ENCODE results near the gene MAP3K20.
"Not testable (repeated sequence)": the region's sequence is repeated elsewhere in the genome, so short reads cannot be mapped to it uniquely, and the experiment has no call there.

MAP3K20 gene

DNA sequence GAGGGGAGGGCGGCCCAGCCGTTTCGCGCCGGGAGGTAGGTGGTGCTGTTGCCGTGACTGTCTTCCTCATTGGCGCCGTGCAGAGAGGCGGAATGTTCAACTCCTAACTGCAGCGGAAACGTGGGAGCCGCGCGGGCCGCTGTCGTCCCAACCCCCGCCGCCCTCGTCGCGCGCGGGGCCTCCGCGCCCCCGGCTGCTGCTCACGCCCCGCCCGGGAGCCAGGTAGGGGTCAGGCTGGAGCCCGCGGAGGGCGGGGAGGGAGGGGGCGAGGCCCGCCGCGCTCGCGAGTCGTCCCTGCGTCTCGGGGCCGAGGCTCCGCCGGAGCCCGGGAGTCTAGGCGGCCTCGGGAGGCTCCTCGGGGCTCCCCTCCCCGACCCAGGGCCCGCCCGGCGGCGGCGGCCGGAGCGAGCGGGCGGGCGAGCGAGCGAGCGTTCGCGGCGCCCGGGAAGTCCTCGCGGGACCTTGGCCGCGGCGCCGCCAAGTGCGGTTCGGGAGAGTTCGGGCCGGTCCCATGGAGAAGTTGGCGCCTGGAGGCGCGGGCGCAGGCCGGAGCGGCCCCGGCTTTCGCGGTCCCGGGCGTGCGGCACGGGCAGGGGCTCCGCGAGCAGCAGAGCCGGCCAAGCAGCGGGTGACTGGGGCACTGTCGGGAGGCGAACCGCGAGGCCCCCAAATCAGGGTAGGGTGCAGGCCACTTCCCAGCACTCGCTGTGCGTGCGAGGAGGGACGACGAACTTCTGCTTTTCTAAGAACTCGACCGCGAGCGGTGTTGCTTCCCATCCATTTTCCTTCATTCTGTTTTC is at the start of gene MAP3K20:
Gene MAP3K20 (plus strand): TSS at position 66 of the 800 bp plus-strand sequence. CDS start 15,186 bp downstream, outside the sequence.
- peak in 1 of 2 donors; percentile 3 for DNase-seq (ENCODE audit: low read depth in 2 of 2)

DNA sequence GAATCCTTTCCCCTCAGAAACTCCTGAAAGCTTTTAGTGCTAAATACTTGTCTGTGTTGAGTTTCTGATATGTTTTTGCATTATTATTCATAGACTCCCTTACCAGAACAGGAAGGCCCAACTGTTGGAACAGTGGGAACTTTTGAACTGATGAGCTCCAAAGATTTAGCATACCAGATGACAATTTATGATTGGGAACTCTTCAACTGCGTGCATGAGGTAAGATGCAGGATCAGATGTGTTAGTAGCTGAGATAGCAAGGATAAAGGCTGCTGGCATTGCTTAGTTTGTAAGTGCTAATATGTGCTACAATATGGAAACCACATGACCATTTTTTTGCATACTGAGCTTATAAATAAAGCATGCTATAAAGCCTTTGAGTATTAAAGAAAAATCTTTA is 49.2 kb upstream of the MAP3K20 start:
- no peak for DNase-seq (ENCODE audit: low read depth in 2 of 2)

DNA sequence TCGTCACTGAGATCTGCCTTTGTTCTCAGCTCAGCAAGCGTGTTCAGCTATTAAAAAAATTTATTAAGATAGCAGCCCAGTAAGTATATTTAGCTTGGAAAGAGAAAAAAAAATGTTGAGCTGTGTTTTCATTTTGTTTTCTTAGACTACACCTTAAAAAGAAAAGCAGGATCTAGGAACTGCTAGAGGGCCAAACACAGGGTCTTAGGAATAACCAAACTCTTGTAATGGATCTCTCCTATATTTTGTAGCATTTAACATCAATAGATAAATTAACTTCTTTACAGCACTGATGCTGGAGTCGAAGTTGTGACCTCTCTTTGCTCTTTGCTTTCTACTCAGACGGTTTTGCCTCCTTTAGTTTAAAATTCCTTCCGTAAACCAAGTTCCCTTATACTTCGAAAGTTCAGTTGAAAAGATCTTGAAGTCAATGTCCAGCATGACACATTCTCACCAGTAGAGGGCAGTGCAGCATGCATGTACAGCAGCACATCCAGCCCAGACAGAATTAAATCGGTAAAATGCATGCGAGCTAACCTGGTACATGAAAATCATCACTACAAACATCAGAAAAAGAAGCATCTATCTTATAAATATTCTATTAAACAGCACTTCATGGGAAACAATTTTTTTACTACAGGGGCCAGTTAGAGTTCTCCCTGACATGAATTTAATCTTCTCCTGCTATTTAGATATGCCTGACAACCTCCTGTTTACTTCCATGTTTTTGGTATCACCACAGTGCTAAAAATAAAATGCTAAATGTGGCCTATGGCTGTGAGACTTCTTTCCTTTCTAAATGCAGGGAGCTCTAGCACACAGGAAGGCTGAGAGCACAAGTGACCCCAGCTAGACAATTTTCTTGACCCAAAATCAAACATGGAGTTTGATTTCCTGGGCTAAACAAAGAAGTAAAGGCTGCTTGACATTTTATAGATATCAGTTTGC is 48.2 kb upstream of the MAP3K20 start:
- DNase-seq (ENCODE audit: low read depth in 2 of 2) = peak; percentile 32 to 51

DNA sequence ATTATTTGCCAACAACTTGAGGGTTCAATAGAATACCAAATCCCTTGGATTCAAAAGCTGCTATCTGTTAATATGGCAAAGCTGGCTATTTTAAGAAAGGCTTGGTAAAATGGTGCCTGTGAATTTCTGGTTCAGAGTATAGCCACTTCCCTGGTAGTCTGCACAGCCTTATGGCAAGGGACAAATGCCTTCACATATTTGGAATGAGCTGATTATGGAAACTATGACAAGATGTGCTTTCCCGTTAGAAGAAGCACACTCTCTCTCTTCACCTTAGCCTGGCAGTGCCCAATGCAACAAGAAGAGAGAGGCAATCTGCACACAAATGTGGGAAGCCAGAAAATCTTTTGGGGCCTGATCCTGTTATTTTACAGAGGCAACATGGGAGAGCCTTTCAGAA is 47.5 kb upstream of the MAP3K20 start:
- DNase-seq (ENCODE audit: low read depth in 2 of 2) = no peak

DNA sequence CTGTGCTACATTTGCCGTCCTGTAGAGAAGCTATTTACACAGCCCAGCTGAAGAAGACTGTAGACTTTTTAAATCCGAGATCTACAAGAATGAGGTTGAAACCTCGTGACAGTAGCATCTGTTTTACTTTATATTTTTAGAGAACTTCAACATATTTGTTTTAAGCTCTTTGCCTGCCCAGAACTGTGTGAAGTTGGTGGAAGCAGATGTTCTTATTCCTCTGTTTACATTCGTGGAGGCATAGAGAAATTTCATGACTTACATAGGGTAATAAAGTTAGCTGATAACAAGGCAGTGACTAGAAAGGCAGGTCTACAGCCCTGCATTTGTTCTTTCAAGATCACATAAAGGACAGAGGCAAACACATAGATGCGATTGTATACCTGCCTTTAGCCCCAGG is 47.0 kb upstream of the MAP3K20 start:
- DNase-seq (ENCODE audit: low read depth in 2 of 2) = no peak

DNA sequence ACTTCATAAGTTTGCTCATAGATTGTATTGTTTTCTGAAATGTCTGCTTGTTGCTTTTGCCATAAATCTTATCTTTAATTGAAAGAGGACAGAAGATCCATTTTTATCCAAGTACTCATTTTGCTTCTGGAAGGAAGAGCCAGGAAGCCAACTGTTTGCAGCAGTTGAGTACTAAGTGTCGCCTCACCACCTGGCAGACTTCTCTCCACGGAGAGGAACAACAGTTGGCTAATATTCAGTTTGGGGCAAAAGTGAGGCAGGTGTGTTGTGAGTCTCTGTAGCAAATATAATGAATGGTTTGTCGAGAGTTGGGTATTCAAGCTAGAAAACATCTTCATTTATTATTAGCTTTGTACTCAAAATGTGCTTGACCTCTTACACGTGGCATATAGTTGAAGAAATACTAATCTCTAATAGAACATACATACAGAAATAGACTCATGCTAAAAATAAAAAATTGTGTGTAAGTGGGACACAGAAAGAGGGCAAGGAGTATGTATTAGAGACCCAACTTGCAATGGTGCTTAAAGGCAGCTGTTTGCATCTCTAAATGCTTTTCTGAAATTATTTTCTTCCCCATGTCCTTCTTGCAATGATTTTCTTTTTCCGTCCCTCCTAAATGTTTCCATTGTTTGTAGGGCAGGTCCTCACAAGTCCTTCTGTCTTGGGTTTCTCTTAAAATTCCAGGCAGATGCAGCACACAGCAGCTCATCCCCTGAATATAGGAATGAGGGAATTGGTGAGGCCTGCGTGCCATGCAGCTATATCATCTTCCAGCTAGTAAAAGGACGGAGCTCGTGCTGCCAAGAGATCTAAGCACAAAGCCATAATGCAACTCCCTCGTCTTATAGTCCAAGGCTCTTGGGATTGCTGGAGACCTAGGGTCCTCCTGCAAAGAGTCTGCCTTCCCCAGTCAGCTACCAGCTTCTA is 44.8 kb upstream of the MAP3K20 start:
- no peak for DNase-seq (ENCODE audit: low read depth in 2 of 2)

DNA sequence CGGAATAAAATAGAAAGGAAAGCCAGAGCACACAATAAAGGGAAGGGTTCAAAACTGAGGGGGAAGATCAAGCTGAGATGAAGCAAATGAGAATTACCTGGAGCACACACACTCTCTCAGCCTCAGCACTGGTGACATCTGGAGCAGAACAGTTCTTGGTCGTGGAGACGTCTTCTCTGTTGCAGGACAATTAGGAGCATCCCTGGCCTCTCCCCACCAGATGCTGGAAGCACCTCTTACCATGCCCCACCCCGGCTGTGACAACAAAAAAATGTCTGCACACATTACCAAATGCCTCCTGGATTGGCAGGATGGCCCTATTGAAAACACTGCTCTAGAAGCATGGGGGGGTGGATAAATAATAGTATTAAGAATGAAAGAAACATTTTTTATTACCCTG is 43.6 kb upstream of the MAP3K20 start:
- no peak for DNase-seq (ENCODE audit: low read depth in 2 of 2)

DNA sequence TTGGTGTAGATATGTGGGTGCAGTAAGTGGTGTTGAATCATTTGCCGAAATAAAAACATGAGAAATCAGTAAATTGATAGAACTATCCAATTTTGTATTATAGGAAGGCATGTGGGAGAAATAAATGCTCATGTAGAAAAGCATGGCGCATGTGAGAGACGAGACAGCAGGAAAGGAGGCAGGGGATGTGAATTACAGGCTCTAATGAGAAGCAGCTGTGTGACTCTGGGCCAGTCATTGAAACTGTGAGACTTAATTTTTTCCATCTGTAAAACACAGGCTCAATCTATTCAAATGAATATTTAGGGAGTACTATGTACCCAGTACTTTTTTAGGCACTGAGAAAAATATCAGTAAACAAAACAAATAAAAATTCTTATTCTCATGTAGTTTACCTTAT is 42.6 kb upstream of the MAP3K20 start:
- DNase-seq (ENCODE audit: low read depth in 2 of 2) = no peak

DNA sequence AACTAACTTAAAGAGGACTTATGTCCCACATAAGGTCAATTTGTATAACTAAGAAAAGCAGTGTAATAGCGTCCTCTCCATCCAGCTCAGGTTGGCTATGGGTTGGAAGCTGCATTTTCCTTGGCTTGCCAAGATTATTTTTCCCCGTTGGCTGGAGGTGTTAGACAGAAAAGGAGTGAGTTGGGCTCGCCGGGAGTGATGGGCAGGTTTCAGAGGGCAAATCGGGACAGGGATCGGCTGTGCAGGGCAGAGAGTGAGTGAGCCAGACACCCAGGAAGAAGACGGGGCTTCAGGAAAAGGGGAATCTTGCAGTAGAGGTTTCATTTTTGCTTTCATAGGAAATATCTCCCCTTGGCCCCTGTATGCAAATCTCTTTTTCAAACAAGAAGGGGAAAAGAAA is 41.5 kb upstream of the MAP3K20 start:
- no peak for DNase-seq (ENCODE audit: low read depth in 2 of 2)

DNA sequence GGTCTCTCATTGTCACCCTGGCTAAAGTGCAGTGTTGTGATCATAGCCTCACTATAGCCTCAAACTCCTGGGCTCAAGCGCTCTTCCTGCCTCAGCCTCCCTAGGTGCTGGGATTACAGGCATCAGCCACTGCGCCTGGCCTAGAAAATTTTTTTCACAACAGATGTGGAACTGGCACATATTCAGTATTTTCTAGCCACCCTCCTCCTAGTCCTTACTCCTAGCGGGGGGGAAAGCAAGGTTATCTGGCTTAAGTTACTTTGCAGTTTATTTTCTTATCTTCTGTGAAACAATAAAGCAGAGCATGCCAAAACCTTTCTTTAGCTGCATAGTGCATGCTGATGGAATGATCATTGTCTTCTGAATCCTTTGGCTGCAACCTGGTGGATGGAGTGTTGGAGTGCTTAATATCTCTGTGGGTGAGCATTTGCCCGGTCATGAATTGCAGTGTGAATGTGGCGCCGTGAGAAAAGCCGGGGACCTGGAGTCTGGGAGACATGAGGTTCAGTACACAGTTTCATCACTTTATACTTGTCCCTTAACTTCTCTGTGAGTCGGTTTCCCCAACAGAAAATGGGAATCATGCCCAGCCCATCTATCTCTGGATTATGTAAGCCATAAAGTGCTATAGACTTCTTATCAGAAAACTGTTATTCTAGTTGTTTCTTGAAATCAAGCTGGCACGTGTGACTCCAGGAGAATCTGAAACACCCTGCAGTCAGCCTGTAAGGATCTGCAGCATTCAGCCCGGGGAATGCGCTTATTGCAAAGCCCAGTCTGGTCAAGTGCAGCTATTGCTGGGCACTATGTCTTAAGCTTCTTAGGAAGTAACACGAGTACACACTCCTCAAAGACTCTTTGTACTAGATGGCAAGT is 38.2 kb upstream of the MAP3K20 start:
- DNase-seq (ENCODE audit: low read depth in 2 of 2) = no peak

DNA sequence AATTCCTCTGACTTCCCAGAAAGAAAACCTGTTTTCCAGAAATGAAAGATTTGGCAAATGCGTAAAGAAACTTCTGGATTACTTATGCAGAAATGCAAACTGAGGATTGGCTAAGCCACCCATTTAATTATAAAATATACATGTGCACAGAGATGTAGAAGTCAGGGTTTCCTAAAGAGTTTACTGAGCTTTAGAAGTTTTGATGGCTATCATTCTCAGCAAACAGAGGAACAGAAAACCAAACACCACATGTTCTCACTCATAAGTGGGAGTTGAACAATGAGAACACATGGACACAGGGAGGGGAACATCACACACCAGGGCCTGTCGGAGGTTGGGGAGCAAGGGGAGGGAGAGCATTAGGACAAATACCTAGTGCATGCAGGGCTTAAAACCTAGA is 37.4 kb upstream of the MAP3K20 start:
- DNase-seq (ENCODE audit: low read depth in 2 of 2) = not testable (repeated sequence)

DNA sequence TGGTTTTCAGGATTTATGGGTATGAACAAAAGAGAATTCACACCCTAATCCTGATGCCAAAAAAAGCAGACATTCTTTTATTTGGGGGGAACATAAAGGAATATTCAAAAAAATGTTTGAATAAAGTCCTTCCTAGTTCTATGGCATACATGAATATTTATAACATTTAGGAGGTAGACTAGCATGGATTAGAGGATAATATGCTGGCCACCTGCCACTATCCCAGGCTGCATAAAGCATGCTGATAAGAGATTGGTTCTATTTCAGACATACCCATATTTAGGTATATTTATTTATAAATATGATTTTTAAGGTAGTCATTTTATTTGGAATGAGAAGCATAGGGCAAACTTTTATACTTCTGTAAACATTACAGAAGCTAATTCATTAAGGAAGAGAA is 34.9 kb upstream of the MAP3K20 start:
- DNase-seq (ENCODE audit: low read depth in 2 of 2) = no peak

DNA sequence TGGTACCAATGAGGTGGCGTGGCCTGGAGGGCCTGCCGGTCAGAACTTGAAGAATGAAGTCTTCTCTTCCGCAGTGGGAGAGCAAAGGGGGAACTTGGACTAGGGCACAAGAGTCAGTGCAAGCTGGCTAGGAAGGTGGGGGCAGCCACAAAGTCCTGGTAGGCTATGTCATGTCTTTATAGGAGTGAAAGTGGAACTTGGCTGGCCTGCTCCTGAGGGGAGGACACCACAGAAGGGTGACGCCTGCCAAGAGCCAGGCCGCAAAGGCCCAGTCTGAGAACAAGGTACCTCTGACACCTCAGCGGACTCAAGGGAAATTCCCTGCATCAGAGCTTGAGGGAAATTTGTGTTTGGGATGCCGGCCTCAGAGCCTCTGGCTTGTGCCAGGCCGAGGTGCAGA is 32.2 kb upstream of the MAP3K20 start:
- no peak for DNase-seq (ENCODE audit: low read depth in 2 of 2)

DNA sequence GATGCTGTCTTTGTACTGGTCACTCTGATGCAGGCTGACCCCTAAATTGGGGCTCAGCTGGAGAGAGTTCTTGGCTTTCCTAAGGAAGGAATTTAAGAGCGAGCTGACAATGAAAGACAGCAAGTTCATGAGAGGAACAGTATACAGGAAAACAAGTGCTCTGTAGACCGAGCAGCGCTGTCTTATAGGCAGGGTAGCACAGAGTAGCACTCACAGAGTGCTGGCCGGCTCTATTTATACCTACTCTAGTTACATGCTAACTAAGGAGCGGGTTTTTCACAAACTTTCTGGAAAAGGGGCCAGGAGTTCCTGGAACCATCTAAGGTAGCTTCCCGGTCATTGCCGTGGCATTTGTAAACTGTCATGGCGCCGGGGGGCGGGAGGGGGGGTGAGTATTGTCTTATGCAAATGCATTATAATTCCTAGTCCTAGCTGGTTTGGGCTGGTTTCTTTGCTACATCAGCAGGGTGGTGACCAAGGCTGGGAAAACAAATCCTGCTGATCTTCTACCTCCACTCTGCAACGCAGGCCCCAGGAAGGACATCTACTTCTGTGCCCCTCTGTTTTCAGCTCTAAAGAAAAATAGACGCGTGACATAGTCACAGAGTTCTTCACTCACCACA is 31.6 kb upstream of the MAP3K20 start:
- DNase-seq (ENCODE audit: low read depth in 2 of 2) = no peak

DNA sequence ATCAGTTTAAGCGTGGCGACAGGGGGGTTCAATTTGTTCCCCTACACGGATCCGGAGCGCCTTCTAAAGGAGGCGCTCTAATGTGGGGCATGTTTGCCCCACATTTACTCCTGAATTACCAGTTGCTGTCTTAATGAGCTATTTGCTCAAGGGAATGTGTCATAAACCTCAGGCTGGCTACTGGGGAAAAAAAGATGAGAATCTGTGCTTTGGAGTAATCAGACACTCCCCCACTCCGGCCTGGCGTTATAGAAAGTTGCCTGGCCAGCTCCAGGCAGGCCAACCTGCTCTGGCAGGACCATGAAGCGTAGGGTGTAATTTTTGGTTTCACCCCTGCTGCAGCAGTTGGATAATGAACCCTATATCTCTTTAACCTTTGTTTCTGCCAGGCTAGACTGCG is 31.0 kb upstream of the MAP3K20 start:
- no peak for DNase-seq (ENCODE audit: low read depth in 2 of 2)

DNA sequence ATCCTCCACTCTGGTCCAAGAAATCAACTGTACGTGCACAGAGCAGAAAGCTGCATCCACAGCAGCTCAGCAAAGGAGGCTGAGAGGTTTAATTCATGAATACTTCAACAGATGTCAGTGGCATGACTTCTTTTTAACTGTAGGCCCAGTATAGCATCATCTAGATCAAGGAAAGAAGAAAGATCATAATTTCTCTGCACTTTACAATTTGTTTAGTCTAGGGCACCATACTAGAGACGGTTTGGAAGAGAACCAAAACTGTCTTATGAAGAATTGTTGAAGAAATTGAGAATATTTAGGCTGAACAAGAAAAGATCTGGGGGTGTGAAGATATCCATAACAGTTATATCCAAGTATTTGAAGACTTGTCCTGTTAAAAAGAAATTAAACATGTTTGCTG is 30.5 kb upstream of the MAP3K20 start:
- DNase-seq (ENCODE audit: low read depth in 2 of 2) = no peak

DNA sequence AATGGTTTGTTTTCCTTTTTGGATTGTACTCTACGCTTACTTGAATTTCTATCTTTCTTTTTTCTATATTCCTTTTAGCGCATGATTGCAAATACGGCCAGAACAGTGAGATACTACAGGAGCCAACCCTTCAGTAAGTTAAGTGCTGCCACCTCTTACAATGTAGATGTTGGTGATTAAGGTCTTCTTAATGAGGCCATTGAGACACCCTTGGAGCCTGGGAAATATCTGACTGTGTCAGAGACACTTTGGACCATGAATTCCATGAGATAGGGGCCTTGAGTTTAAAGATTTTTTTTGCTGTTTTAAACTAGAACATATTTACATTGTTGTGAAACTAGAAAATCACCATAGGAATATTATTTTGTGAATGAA is 27.1 kb upstream of the MAP3K20 start:
- no peak for DNase-seq (ENCODE audit: low read depth in 2 of 2)

DNA sequence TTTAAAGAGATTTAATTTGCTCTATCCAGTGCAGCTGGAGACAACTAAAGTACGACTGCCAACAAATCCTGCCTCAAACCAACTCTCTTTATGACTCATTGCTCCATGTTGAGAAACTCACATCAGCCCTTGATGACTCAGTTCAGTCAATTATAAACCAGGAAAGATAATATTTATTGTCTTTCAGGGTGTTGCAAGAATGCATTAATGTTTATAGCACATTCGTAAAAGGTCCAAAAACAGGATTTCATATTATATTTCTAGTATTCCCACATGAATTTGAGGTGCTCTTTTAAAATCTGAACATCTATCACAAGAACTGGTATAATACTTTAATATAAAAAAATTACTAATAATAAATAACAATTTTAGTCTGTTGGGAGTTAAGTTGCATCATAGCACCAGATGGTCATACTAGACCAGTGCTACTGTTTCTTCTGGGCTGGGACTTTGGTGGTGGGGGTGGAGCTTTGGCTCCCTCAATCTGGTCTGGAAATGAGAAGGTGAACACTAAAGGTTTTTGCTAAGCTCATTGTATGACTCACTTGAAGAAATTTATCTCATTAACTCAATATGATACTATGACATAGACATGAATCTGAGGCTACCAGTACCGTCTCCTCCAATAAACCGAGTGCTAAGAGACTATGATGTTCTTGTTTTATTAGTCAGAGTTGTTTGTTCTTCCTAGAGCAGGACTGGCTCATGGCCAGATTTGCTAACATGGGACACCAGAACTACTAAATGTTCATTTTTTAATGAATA is 26.6 kb upstream of the MAP3K20 start:
- no peak for DNase-seq (ENCODE audit: low read depth in 2 of 2)

DNA sequence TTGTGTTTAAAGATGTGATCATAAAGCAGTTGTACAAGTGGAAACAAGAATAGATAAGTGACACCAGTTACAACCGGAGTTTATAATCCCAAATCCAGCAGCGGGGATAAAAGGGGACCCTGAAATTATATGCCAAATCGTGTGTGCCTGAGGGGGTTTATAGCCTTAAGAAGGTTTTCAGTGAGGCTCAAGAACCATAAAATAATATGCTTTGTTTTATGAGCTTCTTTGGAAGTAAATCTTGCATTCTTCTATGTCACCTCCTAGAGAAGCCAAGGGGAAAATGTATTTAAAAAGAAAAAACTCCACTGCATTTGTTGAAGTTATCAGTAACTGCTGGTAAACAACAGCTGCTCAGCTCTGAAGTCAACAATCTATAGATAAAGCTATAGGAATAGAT is 25.8 kb upstream of the MAP3K20 start:
- no peak for DNase-seq (ENCODE audit: low read depth in 2 of 2)

DNA sequence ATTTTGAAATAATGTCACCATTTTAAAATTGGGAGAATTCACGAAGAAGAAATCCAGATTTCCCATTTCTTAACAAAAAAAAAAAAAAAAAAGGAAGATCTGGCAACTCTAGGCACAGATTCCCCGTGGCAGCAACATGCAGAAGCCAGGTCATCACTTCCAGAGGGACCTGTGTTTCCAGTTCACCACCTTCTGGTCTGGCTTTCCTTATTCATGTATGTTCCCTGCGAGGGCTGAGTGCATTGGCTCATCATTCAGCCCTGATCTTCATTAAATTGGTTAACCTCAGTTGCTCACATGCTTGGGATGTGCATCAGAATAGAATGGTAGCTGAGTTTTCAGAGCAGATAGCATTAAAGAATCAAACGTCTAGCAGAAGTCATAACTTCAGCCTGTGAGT is 25.0 kb upstream of the MAP3K20 start:
- no peak for DNase-seq (ENCODE audit: low read depth in 2 of 2)
